ENCODE measurements around the gene TREM1.
A peak's percentile ranks its signal among the peaks of the same experiment; 100 is the strongest.
"Not testable (repeated sequence)": the region's sequence is repeated elsewhere in the genome, so short reads cannot be mapped to it uniquely, and the experiment has no call there.

The TREM1 gene

DNA sequence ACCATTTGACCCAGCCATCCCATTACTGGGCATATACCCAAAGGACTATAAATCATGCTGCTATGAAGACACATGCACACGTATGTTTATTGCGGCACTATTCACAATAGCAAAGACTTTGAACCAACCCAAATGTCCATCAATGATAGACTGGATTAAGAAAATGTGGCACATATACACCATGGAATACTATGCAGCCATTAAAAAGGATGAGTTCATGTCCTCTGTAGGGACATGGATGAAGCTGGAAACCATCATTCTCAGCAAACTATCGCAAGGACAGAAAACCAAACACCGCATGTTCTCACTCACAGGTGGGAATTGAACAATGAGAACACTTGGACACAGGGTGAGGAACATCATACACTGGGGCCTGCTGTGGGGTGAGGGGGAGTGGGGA lies 40.0 kb downstream of the TREM1 start:
- not testable (repeated sequence) for H2BK5ac ChIP-seq (ENCODE audit: low read length); H3K27me3 ChIP-seq (ENCODE audit: control insufficient read depth in 3 of 3, insufficient read depth in 3 of 3, low read depth in 1 of 3, low read length in 3 of 3); H2BK12ac ChIP-seq (ENCODE audit: low read length); H3K9me3 ChIP-seq (replicated peaks in 1 of 2; ENCODE audit: control insufficient read depth in 2 of 2, insufficient read depth in 1 of 2, low read depth in 1 of 2, low read length in 2 of 2); H3K79me1 ChIP-seq (ENCODE audit: low read depth, low read length); DNase-seq (ENCODE audit: low spot score); H3K36me3 ChIP-seq (replicated peaks in 1 of 2; ENCODE audit: control insufficient read depth in 2 of 2, insufficient read depth in 2 of 2, low read length in 2 of 2); H3K4me1 ChIP-seq (ENCODE audit: control insufficient read depth in 2 of 2, insufficient read depth in 1 of 2, low read depth in 1 of 2, low read length in 2 of 2); H3K14ac ChIP-seq (ENCODE audit: low read length); H3K23ac ChIP-seq (ENCODE audit: low read depth, low read length, poor library complexity); H3K4me3 ChIP-seq (ENCODE audit: low read length in 2 of 2); H3K4me2 ChIP-seq (ENCODE audit: insufficient read depth, low read length, poor library complexity, severe bottlenecking); H3K18ac ChIP-seq (ENCODE audit: low read length); H3K9ac ChIP-seq (ENCODE audit: low read depth, low read length, poor library complexity); H2AFZ ChIP-seq (ENCODE audit: low read length); H3K27ac ChIP-seq (replicated peaks; ENCODE audit: low read length); H4K91ac ChIP-seq (ENCODE audit: low read depth, low read length, poor library complexity); H2BK120ac ChIP-seq (ENCODE audit: low read depth, low read length); H3K4ac ChIP-seq (ENCODE audit: low read length); H2AK5ac ChIP-seq (ENCODE audit: low read depth, low read length); H4K8ac ChIP-seq (ENCODE audit: low read depth, low read length); H2BK15ac ChIP-seq (ENCODE audit: low read length)
- WGBS, 2 donors (ENCODE audit: extremely low coverage in 2 of 2, insufficient read length in 2 of 2, insufficient replicate concordance in 1 of 2) = no CpG with 5 or more reads among the region's 4 CpGs

DNA sequence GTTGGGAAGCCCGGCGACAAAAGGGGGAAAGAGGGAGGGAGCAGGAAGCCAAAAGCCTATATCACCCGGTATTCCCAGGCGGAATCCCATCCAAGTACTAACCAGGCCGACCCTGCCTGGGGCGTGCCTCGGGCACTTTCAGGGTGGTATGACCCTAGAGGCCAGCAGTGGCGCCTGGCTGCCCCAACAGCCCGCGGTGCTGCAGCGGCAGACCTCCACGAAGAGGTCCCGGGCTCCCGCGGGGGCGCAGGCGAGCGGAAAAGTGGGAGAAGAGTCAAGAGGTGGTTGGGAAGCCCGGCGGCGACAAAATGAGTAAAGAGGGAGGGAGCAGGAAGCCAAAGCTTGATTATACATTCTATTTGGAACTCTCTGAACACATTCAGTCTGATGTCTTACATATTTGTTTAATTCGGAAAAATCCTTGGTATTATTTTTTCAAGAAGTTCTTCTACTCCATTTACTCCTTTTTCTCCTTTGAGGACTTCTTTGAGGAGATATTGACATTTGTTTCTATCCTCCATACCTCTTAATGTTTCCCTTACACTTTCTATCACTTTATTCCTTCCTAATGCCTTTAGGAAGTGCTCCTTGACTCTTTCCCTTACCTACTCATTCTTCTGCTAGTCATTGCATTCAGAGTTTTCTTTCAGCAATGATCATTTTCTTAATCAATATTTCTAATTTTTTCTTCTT lies 46.9 kb downstream of the TREM1 start:
- Histone ChIP-seq H2BK15ac (ENCODE audit: low read length) (no peak overlapping the region), H3K4me3 (ENCODE audit: low read length in 2 of 2) (no peak overlapping the region), H2BK120ac (ENCODE audit: low read depth, low read length) (no peak overlapping the region), H3K23ac (ENCODE audit: low read depth, low read length, poor library complexity) (peak overlapping the region; percentile 73), H4K8ac (ENCODE audit: low read depth, low read length) (no peak overlapping the region), H3K18ac (ENCODE audit: low read length) (peak overlapping the region; percentile 71), H3K79me1 (ENCODE audit: low read depth, low read length) (no peaks in the 10 kb centered on the region), H3K4me2 (ENCODE audit: insufficient read depth, low read length, poor library complexity, severe bottlenecking) (peak overlapping the region; percentile 49), H3K9ac (ENCODE audit: low read depth, low read length, poor library complexity) (no peak overlapping the region), H3K14ac (ENCODE audit: low read length) (no peak overlapping the region), H3K4me1 (ENCODE audit: control insufficient read depth in 2 of 2, insufficient read depth in 1 of 2, low read depth in 1 of 2, low read length in 2 of 2) (no peaks in the 10 kb centered on the region), H3K27ac (replicated peaks; ENCODE audit: low read length) (no peak overlapping the region), H2BK12ac (ENCODE audit: low read length) (no peak overlapping the region), H3K36me3 (replicated peaks in 1 of 2; ENCODE audit: control insufficient read depth in 2 of 2, insufficient read depth in 2 of 2, low read length in 2 of 2) (no peaks in the 10 kb centered on the region), H2AFZ (ENCODE audit: low read length) (no peak overlapping the region), H3K9me3 (replicated peaks in 1 of 2; ENCODE audit: control insufficient read depth in 2 of 2, insufficient read depth in 1 of 2, low read depth in 1 of 2, low read length in 2 of 2) (no peaks in the 10 kb centered on the region), H2BK5ac (ENCODE audit: low read length) (no peak overlapping the region), H2AK5ac (ENCODE audit: low read depth, low read length) (no peak overlapping the region), H3K4ac (ENCODE audit: low read length) (no peak overlapping the region), H4K91ac (ENCODE audit: low read depth, low read length, poor library complexity) (no peak overlapping the region), H3K27me3 (ENCODE audit: control insufficient read depth in 3 of 3, insufficient read depth in 3 of 3, low read depth in 1 of 3, low read length in 3 of 3) (peaks cover 0 to 56% (median 3%) of the 10 kb centered on the region in 3 experiments)
- DNase-seq (ENCODE audit: low spot score) = peak; percentile 11
- no CpG with 5 or more reads among the region's 22 CpGs for WGBS, 2 donors (ENCODE audit: extremely low coverage in 2 of 2, insufficient read length in 2 of 2, insufficient replicate concordance in 1 of 2)

DNA sequence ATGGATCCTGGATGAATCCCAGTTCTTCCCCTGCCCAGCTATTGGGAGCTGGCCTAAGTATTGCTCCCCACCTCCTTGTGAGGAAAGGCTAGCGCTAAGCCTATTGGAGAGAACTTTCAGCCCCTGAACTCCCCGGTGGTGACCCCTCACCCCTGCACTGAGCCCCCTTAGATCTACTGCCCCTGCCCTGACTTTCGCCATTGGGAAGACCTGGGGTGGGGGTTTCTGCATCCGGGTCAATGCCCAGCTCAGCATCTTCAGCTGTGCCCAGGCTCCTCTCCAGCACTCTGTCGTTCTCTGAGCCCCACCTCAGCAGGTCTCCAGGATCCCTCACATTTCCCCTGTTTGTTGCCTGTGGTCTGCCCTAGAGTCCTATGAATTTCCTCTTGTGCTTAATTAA lies 49.4 kb downstream of the TREM1 start:
- WGBS, 2 donors (ENCODE audit: extremely low coverage in 2 of 2, insufficient read length in 2 of 2, insufficient replicate concordance in 1 of 2) = no CpG with 5 or more reads among the region's 5 CpGs
- Histone ChIP-seq H3K9me3 (replicated peaks in 1 of 2; ENCODE audit: control insufficient read depth in 2 of 2, insufficient read depth in 1 of 2, low read depth in 1 of 2, low read length in 2 of 2) (no peaks in the 10 kb centered on the region), H3K27me3 (ENCODE audit: control insufficient read depth in 3 of 3, insufficient read depth in 3 of 3, low read depth in 1 of 3, low read length in 3 of 3) (peaks cover 0 to 56% (median 3%) of the 10 kb centered on the region in 3 experiments)

DNA sequence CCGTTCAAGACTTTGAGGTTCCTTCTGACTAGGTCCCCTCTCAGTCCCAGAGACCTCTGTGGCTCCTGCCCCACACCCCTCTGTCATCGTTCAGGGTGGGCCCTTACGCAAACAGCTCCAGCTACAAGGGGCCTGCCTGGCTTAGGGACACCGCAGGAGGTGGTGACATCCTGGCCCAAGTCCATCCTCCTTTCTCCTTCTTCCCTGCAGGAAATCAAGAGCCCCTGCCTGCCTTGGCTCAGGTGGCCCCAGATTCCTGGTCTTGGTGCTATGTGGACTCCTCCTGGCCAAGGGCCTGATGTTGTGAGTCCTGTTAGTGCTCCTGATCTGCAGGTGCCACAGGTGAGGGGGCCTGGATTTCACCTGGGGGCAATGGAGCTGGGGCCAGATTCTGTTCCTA lies 50.2 kb downstream of the TREM1 start:
- Histone ChIP-seq H2BK15ac (ENCODE audit: low read length) (no peak overlapping the region), H2BK12ac (ENCODE audit: low read length) (no peak overlapping the region), H4K91ac (ENCODE audit: low read depth, low read length, poor library complexity) (no peak overlapping the region), H4K8ac (ENCODE audit: low read depth, low read length) (no peak overlapping the region), H3K36me3 (replicated peaks in 1 of 2; ENCODE audit: control insufficient read depth in 2 of 2, insufficient read depth in 2 of 2, low read length in 2 of 2) (no peaks in the 10 kb centered on the region), H3K4me2 (ENCODE audit: insufficient read depth, low read length, poor library complexity, severe bottlenecking) (no peak overlapping the region), H3K4me1 (ENCODE audit: control insufficient read depth in 2 of 2, insufficient read depth in 1 of 2, low read depth in 1 of 2, low read length in 2 of 2) (no peaks in the 10 kb centered on the region), H2BK5ac (ENCODE audit: low read length) (no peak overlapping the region), H2AFZ (ENCODE audit: low read length) (no peak overlapping the region), H3K27me3 (ENCODE audit: control insufficient read depth in 3 of 3, insufficient read depth in 3 of 3, low read depth in 1 of 3, low read length in 3 of 3) (peaks cover 0 to 48% (median 3%) of the 10 kb centered on the region in 3 experiments), H3K18ac (ENCODE audit: low read length) (peak overlapping the region; percentile 38), H3K9me3 (replicated peaks in 1 of 2; ENCODE audit: control insufficient read depth in 2 of 2, insufficient read depth in 1 of 2, low read depth in 1 of 2, low read length in 2 of 2) (no peaks in the 10 kb centered on the region), H3K9ac (ENCODE audit: low read depth, low read length, poor library complexity) (no peak overlapping the region), H3K79me1 (ENCODE audit: low read depth, low read length) (no peaks in the 10 kb centered on the region), H3K4ac (ENCODE audit: low read length) (no peak overlapping the region), H2AK5ac (ENCODE audit: low read depth, low read length) (no peak overlapping the region), H3K23ac (ENCODE audit: low read depth, low read length, poor library complexity) (no peak overlapping the region), H3K14ac (ENCODE audit: low read length) (no peak overlapping the region), H3K27ac (replicated peaks; ENCODE audit: low read length) (no peak overlapping the region), H3K4me3 (ENCODE audit: low read length in 2 of 2) (no peak overlapping the region), H2BK120ac (ENCODE audit: low read depth, low read length) (no peak overlapping the region)
- DNase-seq (ENCODE audit: low spot score) = no peak
- no CpG with 5 or more reads among the region's 4 CpGs for WGBS, 2 donors (ENCODE audit: extremely low coverage in 2 of 2, insufficient read length in 2 of 2, insufficient replicate concordance in 1 of 2)

More for the DNA sequence above, 49.4 kb downstream of the TREM1 start:
- Histone ChIP-seq H3K27ac (replicated peaks; ENCODE audit: low read length) (no peak overlapping the region), H2AK5ac (ENCODE audit: low read depth, low read length) (no peak overlapping the region), H2AFZ (ENCODE audit: low read length) (no peak overlapping the region), H3K4me2 (ENCODE audit: insufficient read depth, low read length, poor library complexity, severe bottlenecking) (no peak overlapping the region), H2BK120ac (ENCODE audit: low read depth, low read length) (no peak overlapping the region), H3K18ac (ENCODE audit: low read length) (no peak overlapping the region), H2BK15ac (ENCODE audit: low read length) (no peak overlapping the region), H3K36me3 (replicated peaks in 1 of 2; ENCODE audit: control insufficient read depth in 2 of 2, insufficient read depth in 2 of 2, low read length in 2 of 2) (no peaks in the 10 kb centered on the region), H3K79me1 (ENCODE audit: low read depth, low read length) (no peaks in the 10 kb centered on the region), H3K4me1 (ENCODE audit: control insufficient read depth in 2 of 2, insufficient read depth in 1 of 2, low read depth in 1 of 2, low read length in 2 of 2) (no peaks in the 10 kb centered on the region), H3K14ac (ENCODE audit: low read length) (no peak overlapping the region), H4K91ac (ENCODE audit: low read depth, low read length, poor library complexity) (no peak overlapping the region), H3K4ac (ENCODE audit: low read length) (no peak overlapping the region), H2BK12ac (ENCODE audit: low read length) (no peak overlapping the region), H3K9ac (ENCODE audit: low read depth, low read length, poor library complexity) (no peak overlapping the region), H3K4me3 (ENCODE audit: low read length in 2 of 2) (no peak overlapping the region), H3K23ac (ENCODE audit: low read depth, low read length, poor library complexity) (no peak overlapping the region), H4K8ac (ENCODE audit: low read depth, low read length) (no peak overlapping the region), H2BK5ac (ENCODE audit: low read length) (no peak overlapping the region)
- DNase-seq (ENCODE audit: low spot score) = no peak
